Stimulated activated CD4-positive, alpha-beta T cell treated with anti-CD3 and anti-CD28 coated beads, Interleukin-2, amount 100 ng/mL, for 48 hours (primary cell): ENCODE measurements around the gene BLTP2.
A peak's percentile ranks its signal among the peaks of the same experiment; 100 is the strongest.
"Not testable (repeated sequence)": the region's sequence is repeated elsewhere in the genome, so short reads cannot be mapped to it uniquely, and the experiment has no call there.

ENCODE experiments used
- DNase-seq, 2 donors: peaks; one replicate each; pipeline ENCODE4 v3.0.0-alpha.2; 2020

Gene BLTP2

GRCh38 chr17:28644787-28645575 is at the start of gene BLTP2:
Gene BLTP2 (minus strand): TSS chr17:28645158. CDS start chr17:28645056, 102 bp downstream.
- DNase-seq = peak; percentile 91 to 93

- no peak for DNase-seq
Measured at GRCh38 chr17:28693869-28694268, 48.9 kb upstream of the BLTP2 start.

- no peak for DNase-seq
Measured at GRCh38 chr17:28689011-28689410, 44.1 kb upstream of the BLTP2 start.

- DNase-seq = no peak
Measured at GRCh38 chr17:28688481-28688880, 43.5 kb upstream of the BLTP2 start.

GRCh38 chr17:28686296-28686695 is 41.3 kb upstream of the BLTP2 start:
- no peak for DNase-seq

- DNase-seq = no peak
Measured at GRCh38 chr17:28685366-28685765, 40.4 kb upstream of the BLTP2 start.

- DNase-seq = no peak
Measured at GRCh38 chr17:28684963-28685362, 40.0 kb upstream of the BLTP2 start.

GRCh38 chr17:28682655-28683054 is 37.7 kb upstream of the BLTP2 start:
- DNase-seq = no peak

GRCh38 chr17:28675980-28676379 is 31.0 kb upstream of the BLTP2 start:
- DNase-seq = no peak

GRCh38 chr17:28675490-28675889 is 30.5 kb upstream of the BLTP2 start:
- no peak for DNase-seq

GRCh38 chr17:28669918-28670317 is 25.0 kb upstream of the BLTP2 start:
- no peak for DNase-seq

- DNase-seq = no peak
Measured at GRCh38 chr17:28667870-28668269, 22.9 kb upstream of the BLTP2 start.

- no peak for DNase-seq
Measured at GRCh38 chr17:28665994-28666393, 21.0 kb upstream of the BLTP2 start.

GRCh38 chr17:28663723-28664122 is 18.8 kb upstream of the BLTP2 start:
- DNase-seq = no peak

GRCh38 chr17:28662527-28662829 is 17.5 kb upstream of the BLTP2 start:
- DNase-seq = no peak

- peak; percentile 96 to 97 for DNase-seq
Measured at GRCh38 chr17:28661635-28662526, 16.9 kb upstream of the BLTP2 start, which contains the start of the genes SDF2 and SUPT6H. Gene SDF2 (minus strand): TSS chr17:28661906. CDS start chr17:28661876, 30 bp downstream. Gene SUPT6H (plus strand): TSS chr17:28662205. CDS start chr17:28673402, 11,197 bp downstream.

GRCh38 chr17:28659497-28659881 is 14.5 kb upstream of the BLTP2 start:
- DNase-seq = not testable (repeated sequence)

- DNase-seq = not testable (repeated sequence)
Measured at GRCh38 chr17:28658766-28659496, 14.0 kb upstream of the BLTP2 start.

- DNase-seq = not testable (repeated sequence)
Measured at GRCh38 chr17:28658342-28658741, 13.4 kb upstream of the BLTP2 start.

GRCh38 chr17:28657756-28658155 is 12.8 kb upstream of the BLTP2 start:
- no peak for DNase-seq

- DNase-seq = no peak
Measured at GRCh38 chr17:28655160-28655559, 10.2 kb upstream of the BLTP2 start.

GRCh38 chr17:28648698-28649097 is 3.7 kb upstream of the BLTP2 start:
- no peak for DNase-seq
